Midbrain (tissue), 1 donor: ENCODE results near the gene NEUROD4.
A peak's percentile ranks its signal among the peaks of the same experiment; 100 is the strongest.
"Not testable (repeated sequence)": the region's sequence is repeated elsewhere in the genome, so short reads cannot be mapped to it uniquely, and the experiment has no call there.

Source experiments
- DNase-seq: peaks from one replicate; lab custom pipeline; 2025; lab: John Stamatoyannopoulos, UW

NEUROD4 gene

GRCh38 chr12:55019784-55020183, at the start of gene NEUROD4:
NEUROD4 (plus strand) TSS chr12:55019974; CDS start chr12:55026440, 6,466 bp downstream.
- peak; percentile 23 for DNase-seq

GRCh38 chr12:54970741-54971140, 49.0 kb upstream of the NEUROD4 start:
- no peak for DNase-seq

- no peak for DNase-seq
Observed at GRCh38 chr12:54973556-54973955, 46.2 kb upstream of the NEUROD4 start.

- no peak for DNase-seq
Observed at GRCh38 chr12:54974279-54974678, 45.5 kb upstream of the NEUROD4 start.

GRCh38 chr12:54975272-54975671, 44.5 kb upstream of the NEUROD4 start:
- DNase-seq = peak; percentile 46

GRCh38 chr12:54975875-54976274, 43.9 kb upstream of the NEUROD4 start:
- DNase-seq = no peak

- no peak for DNase-seq
Observed at GRCh38 chr12:54977155-54977554, 42.6 kb upstream of the NEUROD4 start.

GRCh38 chr12:54977857-54978256, 41.9 kb upstream of the NEUROD4 start:
- DNase-seq = no peak

- DNase-seq = no peak
Observed at GRCh38 chr12:54980341-54980740, 39.4 kb upstream of the NEUROD4 start.

- DNase-seq = no peak
Observed at GRCh38 chr12:54981796-54982195, 38.0 kb upstream of the NEUROD4 start.

- no peak for DNase-seq
Observed at GRCh38 chr12:54983536-54984101, 36.2 kb upstream of the NEUROD4 start.

- DNase-seq = no peak
Observed at GRCh38 chr12:54984658-54985376, 35.0 kb upstream of the NEUROD4 start, which contains the start of gene TESPA1. TESPA1 (minus strand) TSS chr12:54984762; CDS start chr12:54974562, 10,200 bp downstream.

GRCh38 chr12:54986773-54987172, 33.0 kb upstream of the NEUROD4 start:
- not testable (repeated sequence) for DNase-seq

- DNase-seq = no peak
Observed at GRCh38 chr12:54987611-54988231, 32.1 kb upstream of the NEUROD4 start.

- DNase-seq = peak; percentile 82
Observed at GRCh38 chr12:54988402-54989054, 31.2 kb upstream of the NEUROD4 start.

- DNase-seq = no peak
Observed at GRCh38 chr12:54989829-54990228, 29.9 kb upstream of the NEUROD4 start.

- DNase-seq = no peak
Observed at GRCh38 chr12:54991161-54991990, 28.4 kb upstream of the NEUROD4 start.

GRCh38 chr12:54991991-54992375, 27.8 kb upstream of the NEUROD4 start:
- DNase-seq = no peak

- DNase-seq = peak; percentile 79
Observed at GRCh38 chr12:54993181-54993835, 26.5 kb upstream of the NEUROD4 start.

GRCh38 chr12:54996205-54996604, 23.6 kb upstream of the NEUROD4 start:
- DNase-seq = no peak

GRCh38 chr12:54997929-54998522, 21.7 kb upstream of the NEUROD4 start:
- DNase-seq = no peak
